KOPT-K1 (cell line): ENCODE results near the gene PILRA.
"Not testable (repeated sequence)": the region's sequence is repeated elsewhere in the genome, so short reads cannot be mapped to it uniquely, and the experiment has no call there.

Experiments used
- H3K27ac ChIP-seq: fragments of 200-600 bp; sonication (generic); 2 replicates; pipeline ENCODE4 v1.5.1; 2016; ENCODE audit warnings: antibody characterized with exemption, mild to moderate bottlenecking, low read depth, low read length; ENCODE audit not compliant: poor library complexity, severe bottlenecking
- H3K36me3 ChIP-seq: fragments of 200-600 bp; sonication (generic); 2 replicates; pipeline ENCODE4 v1.5.1; 2017; ENCODE audit warnings: antibody characterized with exemption, mild to moderate bottlenecking, low read length, moderate library complexity; ENCODE audit not compliant: insufficient read depth
- H3K9me3 ChIP-seq: fragments of 200-600 bp; sonication (generic); 2 replicates; pipeline ENCODE4 v1.5.1; 2017; ENCODE audit warnings: antibody characterized with exemption, low read length, mild to moderate bottlenecking; ENCODE audit not compliant: insufficient read depth, poor library complexity, severe bottlenecking

PILRA gene

GRCh38 chr7:100429637-100430492, 56.6 kb downstream of the PILRA start, which contains the start of gene MEPCE:
Gene MEPCE (plus strand): TSS chr7:100429831. CDS start chr7:100430019, 188 bp downstream.
- Histone ChIP-seq H3K9me3 (peaks cover 6% of the 10 kb centered on the region), H3K36me3 (peaks cover 43% of the 10 kb centered on the region), H3K27ac (peak within 1 kb of the TSS; percentile 99)

DNA sequence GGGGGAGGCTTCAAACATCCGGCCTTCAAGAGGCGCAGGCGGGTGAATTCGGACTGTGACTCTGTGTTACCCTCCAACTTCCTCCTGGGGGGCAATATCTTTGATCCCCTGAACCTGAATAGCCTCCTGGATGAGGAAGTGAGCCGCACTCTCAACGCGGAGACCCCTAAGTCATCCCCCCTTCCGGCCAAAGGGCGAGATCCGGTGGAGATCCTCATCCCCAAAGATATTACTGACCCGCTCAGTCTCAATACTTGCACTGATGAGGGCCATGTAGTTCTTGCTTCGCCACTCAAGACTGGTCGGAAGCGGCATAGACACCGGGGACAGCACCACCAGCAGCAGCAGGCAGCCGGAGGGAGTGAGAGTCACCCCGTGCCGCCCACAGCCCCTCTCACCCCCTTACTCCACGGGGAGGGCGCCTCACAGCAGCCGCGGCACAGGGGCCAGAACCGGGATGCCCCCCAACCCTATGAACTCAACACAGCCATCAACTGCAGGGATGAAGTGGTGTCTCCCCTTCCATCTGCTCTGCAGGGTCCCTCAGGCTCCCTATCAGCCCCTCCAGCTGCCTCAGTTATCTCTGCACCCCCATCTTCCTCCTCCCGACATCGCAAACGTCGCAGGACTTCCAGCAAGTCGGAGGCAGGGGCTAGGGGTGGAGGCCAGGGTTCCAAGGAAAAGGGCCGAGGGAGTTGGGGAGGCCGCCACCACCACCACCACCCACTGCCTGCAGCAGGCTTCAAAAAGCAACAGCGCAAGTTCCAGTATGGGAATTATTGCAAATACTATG, 57.4 kb downstream of the PILRA start:
- Histone ChIP-seq H3K9me3 (peaks cover 6% of the 10 kb centered on the region), H3K36me3 (peaks cover 51% of the 10 kb centered on the region), H3K27ac (peak overlapping the region; percentile 99)

GRCh38 chr7:100431286-100431735, 58.0 kb downstream of the PILRA start:
- peaks cover 53% of the 10 kb centered on the region for H3K36me3 ChIP-seq
- H3K9me3 ChIP-seq = peaks cover 6% of the 10 kb centered on the region
- peak overlapping the region; percentile 99 for H3K27ac ChIP-seq

DNA sequence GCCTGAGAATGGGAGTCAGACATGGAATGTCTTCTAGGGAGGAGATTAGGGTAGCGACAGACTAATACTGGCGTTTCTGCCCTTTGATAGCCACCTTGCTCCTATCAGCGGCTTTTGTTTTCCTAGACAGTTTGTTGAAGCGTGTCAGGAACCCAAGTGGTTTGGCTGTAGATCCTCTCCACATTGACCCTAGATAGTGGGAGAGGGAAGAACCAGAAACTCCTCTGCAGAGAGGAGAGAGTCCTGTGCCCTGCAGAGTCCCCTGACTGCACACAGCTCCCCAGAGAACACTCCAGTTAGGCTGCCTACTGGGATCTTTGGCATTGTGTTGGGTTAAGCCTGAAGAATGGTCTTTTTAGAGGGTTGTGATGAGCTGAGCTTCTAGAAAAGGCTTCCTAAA, 58.8 kb downstream of the PILRA start:
- Histone ChIP-seq H3K36me3 (peaks cover 53% of the 10 kb centered on the region), H3K27ac (peak overlapping the region; percentile 99), H3K9me3 (peaks cover 6% of the 10 kb centered on the region)

DNA sequence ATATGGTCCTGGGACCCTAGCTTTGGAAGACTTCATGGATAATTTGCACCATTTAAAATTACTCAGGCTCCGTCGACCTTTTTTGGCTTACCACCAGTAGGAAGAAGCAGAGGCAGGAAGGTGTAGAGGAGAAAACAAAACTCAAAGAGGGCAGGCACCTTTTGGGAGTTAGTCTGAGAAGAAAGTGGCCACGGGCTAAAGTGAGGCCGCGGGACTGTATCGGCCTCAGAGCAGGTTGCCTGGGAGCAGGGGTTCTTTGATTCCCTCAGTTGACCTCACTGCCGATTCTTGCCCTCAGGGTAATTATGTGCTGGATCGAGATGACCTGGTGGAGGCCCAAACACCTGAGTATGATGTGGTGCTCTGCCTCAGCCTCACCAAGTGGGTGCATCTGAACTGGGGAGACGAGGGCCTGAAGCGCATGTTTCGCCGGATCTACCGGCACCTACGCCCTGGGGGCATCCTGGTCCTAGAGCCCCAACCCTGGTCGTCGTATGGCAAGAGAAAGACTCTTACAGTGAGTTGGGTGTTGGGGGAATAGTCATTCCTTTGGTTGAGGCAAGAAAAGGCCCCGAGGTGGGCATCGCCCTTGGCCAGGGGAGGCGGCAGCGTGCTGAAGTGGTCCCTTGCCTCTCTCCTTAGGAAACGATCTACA, 59.5 kb downstream of the PILRA start:
- Histone ChIP-seq H3K36me3 (peaks cover 53% of the 10 kb centered on the region), H3K9me3 (peaks cover 3% of the 10 kb centered on the region), H3K27ac (peak overlapping the region; percentile 99)

DNA sequence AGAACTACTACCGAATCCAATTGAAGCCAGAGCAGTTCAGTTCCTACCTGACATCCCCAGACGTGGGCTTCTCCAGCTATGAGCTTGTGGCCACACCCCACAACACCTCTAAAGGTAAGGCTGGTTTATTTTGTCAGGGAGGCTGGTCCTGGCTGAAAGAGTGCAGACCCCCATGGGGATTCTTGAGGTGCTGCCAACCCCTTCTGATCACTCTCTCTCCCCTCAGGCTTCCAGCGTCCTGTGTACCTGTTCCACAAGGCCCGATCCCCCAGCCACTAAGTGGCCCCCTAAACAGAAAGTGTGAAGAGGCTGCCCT, 59.9 kb downstream of the PILRA start:
- Histone ChIP-seq H3K9me3 (no peaks in the 10 kb centered on the region), H3K27ac (peak overlapping the region; percentile 99), H3K36me3 (peaks cover 53% of the 10 kb centered on the region)

DNA sequence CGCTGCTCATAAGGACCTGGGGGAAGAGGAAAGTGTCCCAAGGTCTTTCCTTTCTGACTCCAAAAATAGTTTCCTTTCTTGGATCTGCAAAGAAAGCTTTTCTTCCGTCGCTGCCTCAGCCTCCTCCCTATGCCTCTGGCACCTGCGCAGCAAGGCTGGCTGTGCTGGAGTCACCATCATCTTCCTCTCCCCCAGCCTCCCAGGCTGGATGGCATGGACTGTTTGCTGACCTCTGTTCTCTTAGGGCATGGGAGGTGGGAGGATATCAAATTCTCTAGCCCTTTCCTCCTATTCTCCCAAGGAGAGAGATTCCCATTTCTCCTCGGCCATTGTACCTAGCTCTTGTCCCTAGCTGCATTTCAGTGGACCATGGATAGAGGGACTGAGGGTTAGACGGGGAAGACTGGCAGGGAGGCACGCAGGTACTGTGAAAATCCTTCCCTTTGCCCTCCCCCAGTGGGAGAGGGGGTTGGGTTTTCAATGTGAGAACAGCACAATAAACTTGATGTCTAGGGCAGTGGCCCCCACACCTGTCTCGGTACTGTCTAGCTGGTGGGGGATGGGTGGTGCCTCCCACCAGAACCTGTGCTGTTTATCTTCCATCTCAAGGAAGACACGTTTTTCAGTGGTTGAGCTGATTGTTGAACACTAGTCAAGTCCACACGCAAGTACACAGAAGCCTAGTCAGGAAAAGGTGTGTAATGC, 60.5 kb downstream of the PILRA start:
- peaks cover 53% of the 10 kb centered on the region for H3K36me3 ChIP-seq
- H3K27ac ChIP-seq = peak overlapping the region; percentile 99
- H3K9me3 ChIP-seq = no peaks in the 10 kb centered on the region

DNA sequence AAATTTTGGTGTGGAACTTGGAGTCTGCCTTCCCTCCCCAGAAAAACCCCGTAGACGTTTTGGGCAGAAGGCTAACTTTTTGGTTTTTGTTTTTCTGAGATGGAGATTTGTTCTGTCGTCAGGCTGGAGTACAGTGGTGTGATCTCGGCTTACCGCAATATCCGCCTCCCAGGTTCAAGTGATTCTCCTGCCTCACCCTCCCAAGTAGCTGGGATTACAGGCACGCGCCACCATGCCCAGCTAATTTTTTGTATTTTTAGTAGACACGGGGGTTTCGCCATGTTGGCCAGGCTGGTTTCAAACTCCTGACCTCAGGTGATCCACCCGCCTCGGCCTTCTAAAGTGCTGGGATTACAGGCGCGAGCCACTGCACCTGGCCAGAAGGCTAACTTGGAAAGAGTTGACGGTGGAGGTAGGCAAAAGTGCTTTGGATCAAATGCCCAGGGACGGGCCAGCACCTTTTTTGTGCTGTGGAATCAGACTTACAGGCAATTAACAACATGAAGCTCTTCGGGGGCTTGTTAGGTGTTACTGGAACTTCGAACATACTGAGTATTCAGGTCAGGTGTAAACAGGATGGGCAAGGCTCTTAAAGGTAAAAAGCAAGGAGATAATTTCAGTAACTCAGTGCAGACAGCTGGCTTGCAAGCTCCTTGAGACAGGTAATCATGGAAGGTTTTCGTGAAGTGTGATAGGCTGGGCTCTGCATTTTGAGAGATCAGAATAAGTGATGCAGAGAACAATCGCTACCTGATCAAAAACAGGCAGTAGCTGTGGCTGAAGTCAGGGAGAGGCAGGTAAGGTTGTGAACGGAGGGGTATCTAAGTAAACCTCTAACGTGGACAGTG, 61.2 kb downstream of the PILRA start:
- Histone ChIP-seq H3K36me3 (peaks cover 53% of the 10 kb centered on the region), H3K27ac (peak overlapping the region; percentile 99)

DNA sequence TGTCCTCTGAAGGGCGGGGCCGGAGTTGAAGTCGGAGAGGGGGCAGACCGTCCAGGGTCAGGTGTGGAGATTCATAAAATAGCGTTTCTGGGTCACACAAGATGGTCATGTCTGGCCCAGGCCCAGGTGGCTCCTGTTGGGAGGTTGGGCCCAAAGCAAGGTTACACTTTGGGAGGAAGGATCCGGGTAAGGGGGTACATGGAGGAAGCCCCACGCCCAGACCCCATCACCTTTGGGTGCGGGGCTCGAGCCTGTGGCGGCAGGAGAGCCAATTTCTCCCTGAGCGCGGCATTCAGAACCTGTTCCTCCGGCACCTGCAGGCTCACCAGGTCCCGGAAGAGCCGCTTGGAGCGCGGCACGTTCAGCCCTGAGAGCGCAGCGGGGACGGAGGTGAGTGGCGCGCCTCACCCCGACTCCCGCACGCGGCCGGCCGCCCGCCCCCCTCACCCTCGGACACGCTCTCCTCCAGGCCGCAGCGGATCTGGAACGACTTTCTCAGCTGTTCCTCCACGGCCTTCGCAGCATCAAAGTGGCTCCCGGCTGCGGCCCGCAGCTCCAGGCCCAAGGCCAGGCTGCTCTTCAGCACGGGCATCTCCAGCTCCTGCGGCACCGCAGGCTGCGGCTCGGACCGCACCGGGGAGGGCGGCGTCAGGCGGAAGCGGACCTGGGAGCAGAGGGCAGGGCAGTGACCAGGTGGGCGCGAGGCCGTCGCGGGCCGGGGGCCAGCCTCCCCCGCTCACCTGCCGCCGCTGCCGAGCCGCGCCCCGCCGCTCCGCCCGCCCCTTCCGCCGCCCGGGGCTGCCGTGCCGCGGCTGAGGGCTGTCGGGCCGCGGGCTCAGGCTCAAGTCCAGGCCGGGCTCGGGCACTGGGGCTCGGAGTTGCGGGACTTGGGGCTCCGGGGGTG, 62.4 kb downstream of the PILRA start:
- H3K27ac ChIP-seq = peak overlapping the region; percentile 99
- H3K36me3 ChIP-seq = peaks cover 52% of the 10 kb centered on the region
- no peaks in the 10 kb centered on the region for H3K9me3 ChIP-seq

More for the DNA sequence above, 61.2 kb downstream of the PILRA start:
- H3K9me3 ChIP-seq = no peaks in the 10 kb centered on the region

DNA sequence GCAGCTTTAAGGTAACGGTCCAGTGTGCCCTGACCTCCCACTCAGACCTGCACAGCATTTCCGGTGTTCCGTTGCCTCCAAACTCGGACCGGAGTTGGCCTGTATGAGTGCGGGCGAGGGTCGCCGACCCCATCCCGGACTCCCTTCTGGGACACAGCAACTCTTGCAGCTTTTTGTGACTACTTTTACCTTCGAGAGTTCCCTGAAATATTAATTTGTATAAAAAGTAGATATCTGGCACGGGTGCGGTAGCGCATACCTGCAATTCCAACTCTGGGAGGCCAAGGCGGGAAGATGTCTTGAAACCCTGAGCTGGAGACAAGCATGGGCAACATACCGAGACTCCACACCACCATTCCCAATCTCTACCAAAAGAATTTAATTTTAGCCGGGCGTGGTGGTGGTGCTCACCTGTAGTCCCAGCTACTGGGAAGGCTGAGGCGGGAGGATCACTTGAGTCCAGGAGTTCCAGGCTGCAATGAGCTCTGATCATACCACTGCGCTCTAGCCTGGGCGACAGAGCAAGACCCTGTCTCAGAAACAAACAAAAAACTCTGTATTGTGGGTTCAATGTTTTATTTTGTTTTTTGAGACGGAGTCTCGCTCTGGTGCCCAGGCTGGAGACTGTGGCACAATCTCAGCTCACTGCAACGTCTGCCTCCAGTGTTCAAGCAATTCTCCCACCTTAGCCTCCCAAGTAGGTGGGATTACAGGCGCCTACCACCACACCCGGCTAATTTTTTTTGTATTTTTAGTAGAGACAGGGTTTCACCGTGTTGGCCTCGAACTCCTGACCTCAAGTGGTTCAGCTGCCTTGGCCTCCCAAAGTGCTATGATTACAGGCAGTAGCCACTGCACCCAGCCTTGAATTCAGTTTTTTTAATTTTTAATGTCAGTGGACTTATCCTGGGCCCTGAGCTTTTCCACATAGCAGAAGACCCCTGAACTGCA, 64.1 kb downstream of the PILRA start:
- H3K27ac ChIP-seq = peak overlapping the region; percentile 99

GRCh38 chr7:100438172-100438571, 64.9 kb downstream of the PILRA start:
- Histone ChIP-seq H3K36me3 (peaks cover 27% of the 10 kb centered on the region), H3K9me3 (no peaks in the 10 kb centered on the region), H3K27ac (no peak overlapping the region)

More for the DNA sequence above, 64.1 kb downstream of the PILRA start:
- Histone ChIP-seq H3K9me3 (no peaks in the 10 kb centered on the region), H3K36me3 (peaks cover 34% of the 10 kb centered on the region)

DNA sequence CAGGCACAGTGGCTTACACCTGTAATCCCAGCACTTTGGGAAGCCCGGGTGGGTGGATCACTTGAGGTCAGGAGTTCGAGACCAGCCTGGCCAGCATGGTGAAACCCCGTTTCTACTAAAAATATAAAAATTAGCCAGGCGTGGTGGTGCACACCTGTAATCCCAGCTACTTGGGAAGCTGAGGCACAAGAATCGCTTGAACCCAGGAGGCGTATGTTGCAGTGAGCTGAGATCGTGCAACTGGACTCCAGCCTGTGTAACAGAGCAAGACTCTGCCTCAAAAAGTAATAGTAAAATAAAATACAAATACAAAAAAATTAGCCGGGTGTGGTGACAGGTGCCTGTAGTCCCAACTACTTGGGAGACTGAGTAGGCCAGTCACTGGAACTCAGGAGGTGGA, 65.4 kb downstream of the PILRA start:
- not testable (repeated sequence) for H3K27ac ChIP-seq, H3K9me3 ChIP-seq
- peaks cover 21% of the 10 kb centered on the region for H3K36me3 ChIP-seq
